Caco-2 (cell line): ENCODE data around the gene PRR22. TPM values are rescaled to one million over a fixed set of nuclear protein-coding genes. Genes with fewer than 3 reads are reported as not detected.
"Not testable (repeated sequence)": the region's sequence is repeated elsewhere in the genome, so short reads cannot be mapped to it uniquely, and the experiment has no call there.

Experiments
- BruUV-seq: library from RNA; stranded (reverse); fragments of 400-500 nt; replicated peaks from 2 replicates; lab custom pipeline; 2021; lab: Mats Ljungman, UMichigan
- CTCF ChIA-PET: fragments of 300-600 bp; sonication (Branson Sonifier 250); formaldehyde crosslinking; loops from one replicate; lab custom pipeline; 2022; ENCODE audit warnings: antibody characterized with exemption; lab: Charles Lee
- POLR2A ChIA-PET: fragments of 300-600 bp; sonication (Branson Sonifier 250); formaldehyde crosslinking; loops from one replicate; lab custom pipeline; 2022; ENCODE audit warnings: antibody characterized with exemption; lab: Charles Lee
- DNase-seq, 2 experiments: peaks; one replicate each; pipeline versions ENCODE4 v3.0.0 to v3.0.0-alpha.2; 2020 to 2022
- H3K27me3 ChIP-seq: replicated peaks from 2 replicates; pipeline ENCODE4 v1.6.0; 2011; ENCODE audit warnings: low read length; ENCODE audit not compliant: control insufficient read depth, insufficient read depth
- H3K36me3 ChIP-seq: 2 replicates; pipeline ENCODE4 v1.5.1; 2011; ENCODE audit warnings: low read length; ENCODE audit not compliant: control insufficient read depth, insufficient read depth
- H3K4me1 ChIP-seq: fragments of 250-450 bp; sonication (Bioruptor Pico); 2 replicates; pipeline ENCODE4 v1.5.1; 2020; ENCODE audit warnings: mild to moderate bottlenecking
- H3K4me3 ChIP-seq: 2 replicates; pipeline ENCODE4 v1.5.1; 2011; ENCODE audit warnings: low read depth, mild to moderate bottlenecking, control low read depth, low read length
- H3K9me3 ChIP-seq: fragments of 250-450 bp; sonication (Bioruptor Pico); 2 replicates; pipeline ENCODE4 v1.5.1; 2020; ENCODE audit warnings: mild to moderate bottlenecking, moderate library complexity
- H3K27ac Mint-ChIP-seq: one replicate; pipeline ENCODE4 v1.8.0; 2022; ENCODE audit warnings: mixed read lengths; ENCODE audit not compliant: unreplicated experiment
- H3K27me3 Mint-ChIP-seq: one replicate; pipeline ENCODE4 v1.8.0; 2022; ENCODE audit warnings: mixed read lengths; ENCODE audit not compliant: insufficient read depth, unreplicated experiment
- H3K36me3 Mint-ChIP-seq: one replicate; pipeline ENCODE4 v1.8.0; 2022; ENCODE audit warnings: mild to moderate bottlenecking, mixed read lengths; ENCODE audit not compliant: insufficient read depth, unreplicated experiment
- H3K4me1 Mint-ChIP-seq: one replicate; pipeline ENCODE4 v1.8.0; 2022; ENCODE audit warnings: low read depth, mixed read lengths; ENCODE audit not compliant: unreplicated experiment
- H3K4me3 Mint-ChIP-seq: one replicate; pipeline ENCODE4 v1.8.0; 2022; ENCODE audit warnings: mild to moderate bottlenecking, moderate library complexity, mixed read lengths; ENCODE audit not compliant: unreplicated experiment
- H3K9me3 Mint-ChIP-seq: one replicate; pipeline ENCODE4 v1.8.0; 2022; ENCODE audit warnings: mixed read lengths; ENCODE audit not compliant: unreplicated experiment
- intact Hi-C: fragments of 100-400 bp; cut with micrococcal nuclease; formaldehyde crosslinking; loops from one replicate; pipeline ENCODE4 v1.10.0; 2022; ENCODE audit not compliant: unreplicated experiment
- total RNA-seq: library from RNA; stranded (reverse); gene quantifications from 2 replicates; pipeline ENCODE4 v1.2.3, GENCODE V29; 2022
- TF ChIP-seq, protein P1 (sequence below), 2 experiments: fragments of 200-600 bp in 1 of 2; IDR thresholded peaks; 1 replicate in 1 of 2; 2 replicates in 1 of 2; pipeline versions ENCODE4 v1.5.1 to v1.8.0; 2011 to 2022; ENCODE audit warnings: antibody characterized with exemption in 1 of 2, control low read depth in 1 of 2, inconsistent platforms in 1 of 2, low read depth in 1 of 2, low read length in 1 of 2, mild to moderate bottlenecking in 1 of 2, moderate library complexity in 1 of 2; ENCODE audit not compliant: insufficient read depth in 1 of 2, severe bottlenecking in 1 of 2, unreplicated experiment in 1 of 2

The PRR22 gene
- total RNA-seq, 1 experiment from 2014 or later, result 7.1 TPM

DNA sequence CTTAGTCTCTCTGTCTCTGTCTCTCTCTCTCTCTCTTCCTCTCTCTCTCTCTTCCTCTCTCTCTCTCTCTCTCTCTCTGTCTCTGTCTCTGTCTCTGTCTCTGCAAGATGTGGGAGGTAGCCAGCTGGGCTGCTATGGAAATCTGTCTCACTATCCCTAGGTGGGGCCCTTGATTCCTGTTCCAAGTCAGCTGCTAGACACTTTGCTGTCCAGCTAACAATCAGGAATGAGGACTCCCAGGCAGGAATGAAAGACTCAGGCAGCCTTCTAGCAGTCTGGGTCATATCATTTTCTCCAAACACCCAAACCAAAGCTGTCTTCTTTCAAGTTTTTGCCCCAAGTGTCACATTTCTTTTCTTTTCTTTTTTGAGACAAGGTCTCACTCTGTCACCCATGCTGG, 40.9 kb downstream of the PRR22 start:
- Histone ChIP-seq H3K4me1 (no peaks in the 10 kb centered on the region), H3K9me3 (no peaks in the 10 kb centered on the region), H3K36me3 (no peaks in the 10 kb centered on the region), H3K27me3 (no peaks in the 10 kb centered on the region), H3K4me3 (no peak overlapping the region)
- H3K27me3 Mint-ChIP-seq, result no peaks in the 10 kb centered on the region
- H3K27ac Mint-ChIP-seq, result no peak overlapping the region
- TF ChIP-seq, protein P1, sequence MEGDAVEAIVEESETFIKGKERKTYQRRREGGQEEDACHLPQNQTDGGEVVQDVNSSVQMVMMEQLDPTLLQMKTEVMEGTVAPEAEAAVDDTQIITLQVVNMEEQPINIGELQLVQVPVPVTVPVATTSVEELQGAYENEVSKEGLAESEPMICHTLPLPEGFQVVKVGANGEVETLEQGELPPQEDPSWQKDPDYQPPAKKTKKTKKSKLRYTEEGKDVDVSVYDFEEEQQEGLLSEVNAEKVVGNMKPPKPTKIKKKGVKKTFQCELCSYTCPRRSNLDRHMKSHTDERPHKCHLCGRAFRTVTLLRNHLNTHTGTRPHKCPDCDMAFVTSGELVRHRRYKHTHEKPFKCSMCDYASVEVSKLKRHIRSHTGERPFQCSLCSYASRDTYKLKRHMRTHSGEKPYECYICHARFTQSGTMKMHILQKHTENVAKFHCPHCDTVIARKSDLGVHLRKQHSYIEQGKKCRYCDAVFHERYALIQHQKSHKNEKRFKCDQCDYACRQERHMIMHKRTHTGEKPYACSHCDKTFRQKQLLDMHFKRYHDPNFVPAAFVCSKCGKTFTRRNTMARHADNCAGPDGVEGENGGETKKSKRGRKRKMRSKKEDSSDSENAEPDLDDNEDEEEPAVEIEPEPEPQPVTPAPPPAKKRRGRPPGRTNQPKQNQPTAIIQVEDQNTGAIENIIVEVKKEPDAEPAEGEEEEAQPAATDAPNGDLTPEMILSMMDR (IDR thresholded peaks at IDR 0.05; ENCODE audit: insufficient read depth in 1 of 2, low read depth in 1 of 2, low read length in 1 of 2, severe bottlenecking in 1 of 2, unreplicated experiment in 1 of 2), result no peak
- CTCF ChIA-PET, result no interaction called here
- H3K36me3 Mint-ChIP-seq, result no peaks in the 10 kb centered on the region
- DNase-seq, result peak in 1 of 2 experiments; percentile 10
- POLR2A ChIA-PET, result no interaction called here
- no peak overlapping the region for H3K4me3 Mint-ChIP-seq
- no peaks in the 10 kb centered on the region for H3K4me1 Mint-ChIP-seq
- no TSS peak for BruUV-seq
- intact Hi-C loops, result no loop called here
- no peaks in the 10 kb centered on the region for H3K9me3 Mint-ChIP-seq

DNA sequence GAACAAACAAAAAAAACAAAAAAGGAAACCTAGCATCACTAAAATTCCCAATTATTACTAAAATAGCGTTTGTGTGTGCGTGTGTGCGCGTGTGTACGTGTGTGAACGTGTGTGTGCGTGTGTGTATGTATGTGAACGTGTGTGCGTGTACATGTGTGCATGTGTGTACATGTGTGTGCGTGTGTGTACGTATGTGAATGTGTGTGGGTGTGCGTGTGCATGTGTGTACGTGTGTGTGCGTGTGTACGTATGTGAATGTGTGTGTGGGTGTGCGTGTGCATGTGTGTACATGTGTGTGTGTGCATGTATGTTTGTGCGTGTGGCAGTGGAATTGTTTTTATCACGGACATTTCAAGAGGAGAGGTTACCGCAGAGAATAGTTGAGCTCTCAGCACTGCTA, 42.5 kb downstream of the PRR22 start:
- H3K27me3 Mint-ChIP-seq, result no peaks in the 10 kb centered on the region
- H3K9me3 Mint-ChIP-seq, result no peaks in the 10 kb centered on the region
- no peak for DNase-seq
- TF ChIP-seq, protein P1 (IDR thresholded peaks at IDR 0.05; ENCODE audit: insufficient read depth in 1 of 2, low read depth in 1 of 2, low read length in 1 of 2, severe bottlenecking in 1 of 2, unreplicated experiment in 1 of 2), result no peak
- H3K4me3 Mint-ChIP-seq, result no peak overlapping the region
- CTCF ChIA-PET, result no interaction called here
- no peaks in the 10 kb centered on the region for H3K36me3 ChIP-seq
- H3K4me1 ChIP-seq, result no peaks in the 10 kb centered on the region
- BruUV-seq, result no TSS peak
- POLR2A ChIA-PET, result no interaction called here
- H3K27ac Mint-ChIP-seq, result no peak overlapping the region
- H3K4me3 ChIP-seq, result no peak overlapping the region
- no peaks in the 10 kb centered on the region for H3K36me3 Mint-ChIP-seq
- intact Hi-C loops, result no loop called here
- no peaks in the 10 kb centered on the region for H3K9me3 ChIP-seq
- no peaks in the 10 kb centered on the region for H3K27me3 ChIP-seq
- no peaks in the 10 kb centered on the region for H3K4me1 Mint-ChIP-seq

DNA sequence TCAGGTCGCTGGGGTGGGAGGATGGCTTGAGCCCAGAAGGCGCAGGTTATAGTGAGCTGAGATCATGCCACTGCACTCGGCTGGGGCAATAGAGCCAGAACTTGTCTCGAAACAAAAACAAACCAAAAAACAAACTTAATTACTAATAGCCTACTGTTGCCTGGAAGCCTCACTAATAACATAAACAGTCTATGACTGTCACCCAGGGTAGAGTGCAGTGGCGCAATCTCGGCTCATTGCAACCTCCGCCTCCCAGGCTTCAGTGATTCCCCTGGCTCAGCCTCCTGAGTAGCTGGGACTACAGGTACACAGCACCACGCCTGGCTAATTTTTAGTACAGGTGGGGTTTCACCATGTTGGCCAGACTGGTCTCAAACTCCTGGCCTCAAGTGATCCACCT, 46.1 kb downstream of the PRR22 start:
- H3K4me1 ChIP-seq, result no peaks in the 10 kb centered on the region
- Mint-ChIP-seq H3K9me3 (no peaks in the 10 kb centered on the region), H3K36me3 (no peaks in the 10 kb centered on the region), H3K4me3 (no peak overlapping the region), H3K4me1 (no peaks in the 10 kb centered on the region), H3K27ac (no peak overlapping the region), H3K27me3 (no peaks in the 10 kb centered on the region)
- no peak overlapping the region for H3K4me3 ChIP-seq
- H3K9me3 ChIP-seq, result no peaks in the 10 kb centered on the region
- no peaks in the 10 kb centered on the region for H3K36me3 ChIP-seq
- TF ChIP-seq, protein P1 (IDR thresholded peaks at IDR 0.05; ENCODE audit: insufficient read depth in 1 of 2, low read depth in 1 of 2, low read length in 1 of 2, severe bottlenecking in 1 of 2, unreplicated experiment in 1 of 2), result no peak
- intact Hi-C loops, result no loop called here
- POLR2A ChIA-PET, result no interaction called here
- CTCF ChIA-PET, result no interaction called here
- BruUV-seq, result no TSS peak
- no peaks in the 10 kb centered on the region for H3K27me3 ChIP-seq
- DNase-seq, result peak in 1 of 2 experiments; percentile 25

DNA sequence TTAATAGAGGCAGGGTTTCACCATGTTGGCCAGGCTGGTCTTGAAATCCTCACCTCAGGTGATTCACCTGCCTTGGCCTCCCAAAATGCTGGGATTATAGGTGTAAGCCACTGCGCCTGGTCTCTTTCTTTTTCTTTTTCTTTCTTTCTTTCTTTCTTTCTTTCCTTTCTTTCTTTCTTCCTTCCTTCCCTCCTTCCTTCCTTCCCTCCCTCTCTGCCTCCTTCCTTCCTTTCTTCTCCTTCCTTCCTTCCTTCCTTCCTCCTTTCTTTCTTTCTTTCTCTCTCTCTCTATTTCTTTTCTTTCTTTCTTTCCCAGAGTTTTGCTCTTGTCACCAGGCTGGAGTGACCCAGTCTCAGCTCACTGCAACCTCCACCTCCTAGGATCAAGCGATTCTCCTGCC, 51.4 kb downstream of the PRR22 start:
- H3K36me3 ChIP-seq, CTCF ChIA-PET, POLR2A ChIA-PET, H3K27ac Mint-ChIP-seq, H3K36me3 Mint-ChIP-seq, H3K4me1 Mint-ChIP-seq, H3K4me1 ChIP-seq, H3K27me3 Mint-ChIP-seq, DNase-seq, H3K27me3 ChIP-seq, H3K4me3 ChIP-seq, H3K4me3 Mint-ChIP-seq, H3K9me3 Mint-ChIP-seq, intact Hi-C loops, BruUV-seq: not testable (repeated sequence)
- H3K9me3 ChIP-seq, result peaks cover 10% of the 10 kb centered on the region
